Stimulated activated CD4-positive, alpha-beta T cell treated with anti-CD3 and anti-CD28 coated beads, Interleukin-4, amount 100 ng/mL, for 4 hours (primary cell): Measurements from ENCODE around the gene C18orf63.

Experiments used
- DNase-seq, 2 experiments: peaks; one replicate each; pipeline ENCODE4 v3.0.0-alpha.2; 2020

Gene C18orf63

DNA sequence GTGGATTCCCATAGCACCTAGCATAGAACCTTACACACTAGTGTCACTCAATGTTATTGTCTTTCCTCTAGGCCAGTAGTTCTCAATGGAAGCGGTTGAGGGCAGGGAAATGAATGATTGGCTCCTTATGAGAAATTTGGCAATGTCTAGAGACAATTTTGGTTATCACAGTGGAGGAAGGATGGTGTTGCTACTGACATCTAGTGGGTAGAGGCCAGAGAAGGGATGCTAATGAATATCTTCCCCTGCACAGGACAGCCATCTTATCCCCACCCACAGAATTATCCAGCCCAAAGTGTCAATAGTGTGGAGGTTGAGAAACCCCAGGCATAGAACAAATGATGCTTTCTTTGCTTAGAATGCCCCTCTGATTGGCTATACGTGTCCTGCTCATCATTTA is 15.8 kb downstream of the C18orf63 start:
- DNase-seq = no peak

DNA sequence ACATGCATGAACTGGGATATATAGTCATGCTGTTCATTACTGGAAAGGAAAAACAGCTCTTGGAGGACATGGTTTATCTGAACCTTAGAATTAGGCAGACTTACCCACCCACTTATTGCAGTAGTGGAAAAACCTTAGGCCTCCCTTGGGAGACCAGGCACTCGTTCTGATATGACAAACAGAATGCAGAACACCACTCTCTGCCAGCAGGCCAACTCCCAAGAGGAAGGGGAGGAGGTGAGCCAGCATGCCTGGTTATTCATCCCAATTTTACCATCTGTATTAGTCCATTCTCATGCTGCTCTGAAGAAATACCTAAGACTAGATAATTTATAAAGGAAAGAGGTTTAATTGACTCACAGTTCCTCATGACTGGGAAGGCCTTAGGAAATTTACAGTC is 17.5 kb downstream of the C18orf63 start:
- no peak for DNase-seq

DNA sequence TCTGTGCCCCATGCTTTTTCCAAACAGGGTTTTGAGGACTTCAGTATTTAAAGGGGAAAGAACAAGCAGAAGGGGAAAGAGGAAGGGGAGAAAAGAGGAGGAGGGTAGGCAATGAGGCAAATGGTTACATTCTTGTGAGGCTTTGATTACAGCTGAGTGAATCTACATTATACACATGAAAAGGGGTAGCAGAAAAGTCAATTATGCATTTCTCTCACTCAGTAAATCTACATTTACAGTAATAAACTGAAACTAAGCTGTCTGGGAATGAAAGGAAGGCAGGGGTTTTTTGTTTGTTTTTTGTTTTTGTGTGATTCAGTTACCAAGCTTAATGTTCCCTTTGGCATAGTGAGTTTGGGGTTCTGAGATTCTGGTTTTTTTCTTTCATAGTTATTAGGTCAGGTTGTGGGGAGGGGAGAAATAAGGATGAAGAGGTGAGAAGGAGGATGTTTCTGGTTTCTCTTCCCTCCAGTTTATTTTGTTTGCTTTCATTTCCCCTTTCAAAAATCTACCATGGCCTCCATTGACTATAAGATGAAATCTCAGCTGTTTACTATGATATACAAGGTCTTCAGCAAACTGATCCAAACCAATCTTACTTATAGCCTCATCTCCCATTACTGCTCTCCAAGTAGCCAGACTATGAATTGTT is 18.7 kb downstream of the C18orf63 start:
- no peak for DNase-seq

DNA sequence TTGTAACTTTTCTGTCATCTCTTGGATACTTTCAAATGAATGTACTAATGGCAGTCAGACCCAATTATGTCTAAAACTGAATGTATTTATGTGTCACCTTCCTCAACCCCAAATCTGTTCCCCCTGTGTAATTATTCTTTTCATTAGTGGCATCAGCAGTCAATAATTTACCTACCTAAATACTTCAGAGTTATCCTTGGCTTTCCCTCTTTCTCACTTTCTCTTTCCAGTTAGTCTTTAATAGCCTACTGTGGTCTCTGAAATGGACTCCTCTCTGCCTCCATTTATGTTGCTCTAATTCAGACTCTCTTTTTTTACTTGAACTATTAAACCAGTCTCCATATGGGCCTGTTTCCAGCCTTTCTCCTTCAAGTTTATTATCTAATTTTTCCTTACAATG is 21.0 kb downstream of the C18orf63 start:
- DNase-seq = no peak

DNA sequence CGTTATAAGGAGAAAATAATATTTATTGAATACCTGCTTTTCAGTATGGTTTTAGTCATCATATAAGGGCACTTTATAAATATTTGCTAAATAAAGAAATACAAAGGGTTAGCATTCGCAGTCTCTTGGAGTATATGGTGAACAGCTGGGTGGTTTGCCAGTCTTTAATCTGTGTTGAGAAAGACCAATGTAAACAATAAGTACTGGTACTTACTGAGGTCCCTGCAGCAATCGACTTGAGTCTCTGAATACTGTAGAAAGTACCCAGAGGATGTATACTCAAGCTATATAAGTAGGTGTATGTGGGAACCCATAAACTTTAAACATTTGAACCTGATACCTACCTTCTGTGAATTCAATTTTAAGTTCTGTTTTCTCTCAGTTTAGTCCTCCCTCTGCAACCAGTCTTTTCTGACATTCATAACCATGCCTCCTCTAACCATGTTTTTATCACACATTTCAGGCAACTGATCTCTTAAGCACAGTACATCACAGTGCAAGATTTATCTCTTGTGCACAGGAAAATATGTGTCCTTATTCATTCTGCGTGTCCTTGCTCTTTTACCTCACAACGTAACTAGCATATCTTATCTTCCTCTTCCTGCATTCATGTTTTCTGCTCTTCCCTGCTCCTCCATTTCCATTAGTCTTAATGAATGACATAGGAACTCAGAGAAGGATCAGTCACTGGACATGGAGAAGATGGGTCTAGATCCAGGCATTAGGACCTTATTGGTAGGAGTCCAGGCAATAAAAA is 21.7 kb downstream of the C18orf63 start:
- no peak for DNase-seq

DNA sequence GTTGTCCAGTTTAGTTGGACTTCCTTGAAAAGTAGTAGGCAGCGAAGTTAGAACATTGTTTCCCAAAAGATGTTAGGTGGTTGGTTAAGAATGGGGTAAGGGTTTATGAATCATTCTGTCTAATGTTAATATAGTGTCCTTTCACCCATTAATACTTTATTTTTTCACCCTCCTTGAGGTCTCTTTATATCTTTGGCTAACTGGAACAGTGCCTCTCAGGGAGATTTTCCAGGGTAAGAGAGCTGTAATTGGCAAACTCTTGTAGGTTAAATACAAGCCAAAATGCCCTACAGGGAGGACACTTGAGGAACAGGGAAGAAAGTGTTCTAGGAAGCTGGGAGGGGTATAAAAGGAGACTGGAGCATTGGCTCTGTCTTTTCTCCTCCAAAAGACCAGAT is 22.3 kb downstream of the C18orf63 start:
- DNase-seq = no peak

DNA sequence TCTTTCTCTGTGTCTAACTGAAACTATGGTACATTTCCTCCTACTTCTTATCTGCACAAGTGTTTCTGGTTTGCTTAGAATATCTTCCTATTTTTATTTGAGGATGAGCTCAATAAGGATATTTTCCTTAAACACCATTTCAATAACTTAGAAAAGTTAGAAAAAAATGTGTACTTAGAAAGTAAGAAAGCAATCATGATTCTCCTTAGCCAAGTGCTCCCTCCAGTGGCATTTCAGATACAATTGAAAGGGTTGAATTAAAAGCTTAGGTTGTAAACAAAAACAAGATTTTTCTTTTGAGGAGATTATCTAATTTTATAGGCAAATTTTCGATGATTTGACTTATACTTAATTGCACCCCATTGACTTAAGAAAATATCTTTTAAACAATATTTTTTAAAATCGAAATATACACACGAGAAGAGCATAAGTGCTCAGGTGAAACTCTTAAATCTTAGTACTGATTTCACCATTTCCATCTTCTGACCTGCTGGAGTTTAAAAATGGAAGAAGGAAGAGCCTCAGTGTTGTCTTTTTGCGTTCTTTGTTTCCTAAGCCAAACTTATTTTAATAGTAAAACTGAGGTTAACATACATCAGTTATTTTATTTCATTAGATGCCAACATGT is 26.9 kb downstream of the C18orf63 start:
- no peak for DNase-seq

DNA sequence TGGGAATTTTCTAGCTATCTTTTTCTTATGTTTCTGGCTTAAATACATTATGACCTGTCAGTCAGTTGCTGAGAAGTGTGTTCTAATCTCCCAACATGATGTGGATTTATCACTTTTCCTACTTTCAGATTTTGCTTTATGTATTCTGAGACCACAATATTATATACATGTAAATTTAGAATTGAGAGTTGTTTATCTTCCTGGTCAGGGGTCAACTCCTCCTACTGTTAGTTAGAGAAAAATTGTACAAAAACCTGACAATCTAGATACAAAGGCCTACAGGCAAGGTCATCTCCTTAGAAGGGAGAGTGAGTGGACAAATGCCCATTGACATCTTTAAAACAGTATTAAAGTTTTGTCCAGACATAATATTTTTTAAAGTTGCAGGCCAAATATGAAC is 30.6 kb downstream of the C18orf63 start:
- no peak for DNase-seq

DNA sequence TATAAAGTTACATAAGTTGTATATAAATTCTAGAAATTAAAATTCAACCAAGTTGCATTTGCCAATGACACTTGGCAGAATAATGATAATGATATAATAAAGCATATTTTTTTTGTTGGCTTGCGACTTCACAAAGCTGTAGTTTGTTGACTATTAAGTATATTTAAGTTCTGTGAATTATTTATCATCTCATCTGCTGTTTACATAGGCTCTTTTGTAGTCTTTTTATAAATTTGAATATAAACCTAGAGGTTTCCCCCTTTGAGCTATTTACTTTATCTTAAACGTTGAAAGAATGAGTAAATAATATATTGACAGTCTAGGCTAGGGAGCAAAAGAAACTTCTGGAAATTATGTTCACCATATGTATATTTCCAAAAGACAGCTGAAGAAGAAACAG is 32.9 kb downstream of the C18orf63 start:
- no peak for DNase-seq

DNA sequence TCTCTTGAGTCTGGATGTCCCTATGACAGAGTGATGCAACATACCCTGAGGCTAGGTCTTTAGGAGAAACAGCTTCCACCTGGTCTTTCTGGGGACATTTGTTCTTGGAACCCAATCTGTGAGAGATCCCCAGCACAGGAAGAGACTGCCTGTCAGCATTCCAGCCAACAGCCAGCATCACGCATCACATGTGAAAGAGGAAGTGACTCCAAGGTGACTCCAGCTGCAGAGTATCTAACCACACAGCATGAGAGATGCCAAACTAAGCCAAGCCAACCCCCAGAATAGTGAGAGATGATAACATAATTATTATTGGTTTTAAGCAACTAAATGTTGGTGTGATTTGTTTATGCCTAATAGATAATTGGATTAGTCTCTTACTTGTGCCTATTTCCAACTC is 35.7 kb downstream of the C18orf63 start:
- DNase-seq = no peak

DNA sequence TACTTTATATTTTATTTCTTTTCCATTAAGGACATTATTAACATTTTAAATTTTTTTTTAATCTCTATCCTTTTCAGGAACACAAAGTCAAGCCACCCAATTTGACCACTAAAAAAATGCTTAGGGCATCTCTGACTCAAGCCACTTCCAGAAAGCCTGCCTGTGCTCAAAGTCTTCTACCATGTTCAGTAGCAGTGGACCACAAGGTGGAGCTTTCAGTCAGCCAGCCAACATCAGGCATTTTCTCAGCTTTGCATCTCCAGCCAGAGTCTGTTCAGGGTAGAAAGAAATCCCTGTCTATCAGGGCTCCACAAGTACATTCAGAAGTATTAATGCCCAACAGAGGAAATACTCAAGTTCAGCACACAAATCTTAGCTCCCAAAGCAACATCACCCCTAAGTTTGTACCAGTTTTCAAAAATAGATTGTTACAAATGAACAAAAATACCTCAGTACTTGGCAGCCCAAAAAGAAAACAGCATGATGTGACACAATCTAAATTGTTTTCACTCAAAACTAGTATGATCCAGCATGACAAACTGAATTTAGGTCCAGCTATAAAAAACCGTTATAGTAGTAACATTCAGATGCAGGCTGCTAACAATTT is 37.6 kb downstream of the C18orf63 start:
- DNase-seq = peak; percentile 13 to 44

DNA sequence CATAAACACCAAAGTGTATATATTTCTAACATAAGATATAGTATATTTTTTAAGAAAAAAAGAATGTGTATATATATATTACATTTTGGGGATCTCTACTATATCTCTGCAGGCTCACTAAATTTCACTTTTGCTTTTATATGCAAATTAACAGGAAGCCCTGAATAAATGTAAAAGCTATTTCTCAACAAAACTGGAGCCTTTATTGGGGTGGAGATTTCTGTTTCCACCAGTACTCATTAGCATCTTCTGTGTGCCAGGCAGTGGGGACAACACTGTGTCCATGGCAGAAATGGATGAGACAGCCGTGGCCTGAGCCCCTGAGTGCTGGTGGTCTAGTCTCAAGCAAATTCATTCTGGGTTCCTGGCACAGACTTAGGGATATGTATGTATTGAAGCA is 41.3 kb downstream of the C18orf63 start:
- no peak for DNase-seq

DNA sequence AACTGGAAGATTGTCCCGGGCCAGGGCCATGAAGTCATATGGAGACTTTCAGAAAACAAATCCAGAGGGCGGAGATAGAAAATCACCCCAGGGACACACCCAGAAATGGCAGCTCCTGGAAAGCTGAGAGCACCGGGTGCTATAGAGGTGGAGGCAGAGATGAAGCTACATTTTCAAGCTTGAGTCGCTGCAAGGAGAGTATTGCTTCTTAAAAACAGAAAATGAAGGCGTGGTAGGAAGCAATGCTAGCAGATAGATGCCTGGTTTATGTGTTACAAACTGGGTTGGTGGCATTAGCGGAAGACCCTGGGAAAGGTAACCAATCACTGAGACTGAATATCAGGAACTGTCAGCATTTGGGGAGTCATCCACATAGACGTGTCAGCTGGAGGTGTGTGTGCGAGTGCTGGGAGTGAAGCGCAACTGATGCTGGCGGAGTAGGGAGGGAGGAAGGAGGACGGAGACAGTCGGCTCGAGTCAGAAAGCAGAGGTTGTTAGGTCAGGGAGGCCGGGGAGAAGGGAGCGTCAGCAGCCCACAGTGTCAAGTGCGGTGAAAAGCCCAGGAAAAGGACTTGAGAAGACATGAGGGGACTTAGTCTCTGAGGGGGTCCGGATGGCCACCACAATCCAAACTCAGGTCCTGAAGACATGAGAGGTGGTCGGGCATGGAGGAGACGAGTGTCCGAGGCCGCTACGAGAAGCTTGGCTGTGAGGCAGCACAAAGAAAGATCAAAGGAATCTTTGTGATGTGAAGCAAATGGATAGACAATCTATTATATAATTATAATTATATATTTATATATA is 45.4 kb downstream of the C18orf63 start:
- DNase-seq = no peak

DNA sequence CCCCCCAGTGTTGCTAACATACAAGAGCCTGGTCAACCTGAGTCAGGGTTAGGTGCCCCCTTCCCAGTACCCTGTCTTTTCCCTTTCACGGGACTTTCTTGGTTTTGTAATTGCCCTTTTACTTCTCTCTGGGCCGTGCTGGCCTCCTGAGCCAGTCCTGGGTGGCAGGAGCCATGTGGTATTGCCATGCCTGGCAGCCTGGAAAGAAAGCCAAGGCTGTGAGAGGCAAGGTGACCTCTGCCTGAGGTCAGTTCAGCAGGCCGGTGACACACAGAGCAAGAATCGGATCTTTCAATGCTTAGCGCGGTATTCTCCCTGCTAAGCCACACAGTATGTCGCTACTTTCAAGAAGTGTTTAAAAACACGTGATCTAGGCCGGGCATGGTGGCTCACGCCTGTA is 52.3 kb downstream of the C18orf63 start:
- DNase-seq = no peak

DNA sequence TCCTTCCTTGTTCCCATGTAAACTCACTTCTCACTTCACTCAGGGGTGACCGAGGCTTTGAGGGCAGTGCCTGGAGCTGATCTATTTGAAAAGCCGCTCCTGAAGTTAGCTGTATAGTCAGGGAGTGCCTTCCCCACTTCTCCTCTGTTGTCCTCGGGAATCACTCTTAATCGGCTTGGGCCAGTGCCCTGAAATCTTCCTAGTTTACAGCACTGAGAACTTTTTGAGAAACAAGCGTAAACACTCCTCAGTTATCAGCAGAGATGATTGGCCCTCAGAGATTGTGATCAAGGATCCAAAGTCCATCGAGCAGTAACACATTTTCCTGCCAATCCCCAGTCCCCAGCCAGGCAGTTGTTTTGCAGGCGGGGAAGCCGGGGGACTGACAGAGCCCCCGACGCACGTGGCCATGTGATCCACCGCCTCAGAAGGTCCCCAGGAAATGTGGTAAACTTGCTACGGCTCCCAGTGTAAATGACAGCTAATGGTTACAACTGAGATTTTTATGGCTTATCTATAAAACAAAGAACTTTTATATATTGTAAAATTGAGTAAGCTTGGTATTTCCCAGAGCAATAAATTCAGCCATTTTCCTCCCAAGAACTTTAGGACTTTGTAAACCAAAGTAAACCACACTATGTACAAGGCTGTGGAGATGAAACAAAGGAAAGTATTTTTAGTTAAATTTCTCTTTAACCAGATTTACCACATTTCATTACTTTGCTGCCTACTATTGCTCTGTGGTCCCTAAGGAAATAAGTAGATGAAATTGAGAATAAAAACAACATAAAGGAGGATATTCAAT is 53.5 kb downstream of the C18orf63 start:
- DNase-seq = no peak

DNA sequence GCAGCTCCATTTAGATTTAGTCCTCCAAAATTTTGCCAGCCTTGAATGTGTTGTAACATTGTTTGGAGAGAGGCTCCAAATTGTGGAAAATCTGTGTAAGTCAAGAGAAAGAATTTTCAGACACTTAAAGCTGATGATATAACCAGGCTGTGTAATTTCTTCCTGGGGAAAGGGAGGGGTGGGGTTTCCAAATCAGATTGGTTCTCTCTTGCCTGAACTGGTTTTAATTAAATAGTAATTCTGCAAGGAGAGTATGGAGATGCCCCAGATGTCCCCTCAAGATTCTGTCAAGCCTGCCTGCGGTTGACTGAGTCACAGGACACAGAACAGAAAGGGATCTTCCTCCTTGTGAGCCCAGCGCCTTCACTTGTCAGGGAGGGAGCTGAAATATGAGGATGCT is 54.5 kb downstream of the C18orf63 start:
- no peak for DNase-seq

DNA sequence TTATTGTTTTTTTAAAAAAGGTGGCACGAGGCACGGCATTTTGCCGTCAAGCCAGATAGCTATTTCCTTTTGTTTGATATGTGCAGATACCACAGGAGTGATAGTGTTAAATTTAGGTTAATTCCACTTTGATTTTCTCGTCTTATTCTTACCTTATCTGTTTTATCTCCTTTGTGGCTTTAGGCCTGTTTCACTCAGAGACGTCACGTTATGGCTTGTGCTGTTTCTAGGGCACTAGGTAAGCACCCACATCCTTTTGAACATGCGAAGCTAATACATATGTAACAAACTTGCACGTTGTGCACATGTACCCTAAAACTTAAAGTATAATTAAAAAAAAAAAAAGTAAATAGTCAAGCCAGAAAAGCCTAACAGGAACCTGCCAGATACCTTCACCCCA is 57.8 kb downstream of the C18orf63 start:
- peak in 1 of 2 experiments; percentile 40 for DNase-seq

DNA sequence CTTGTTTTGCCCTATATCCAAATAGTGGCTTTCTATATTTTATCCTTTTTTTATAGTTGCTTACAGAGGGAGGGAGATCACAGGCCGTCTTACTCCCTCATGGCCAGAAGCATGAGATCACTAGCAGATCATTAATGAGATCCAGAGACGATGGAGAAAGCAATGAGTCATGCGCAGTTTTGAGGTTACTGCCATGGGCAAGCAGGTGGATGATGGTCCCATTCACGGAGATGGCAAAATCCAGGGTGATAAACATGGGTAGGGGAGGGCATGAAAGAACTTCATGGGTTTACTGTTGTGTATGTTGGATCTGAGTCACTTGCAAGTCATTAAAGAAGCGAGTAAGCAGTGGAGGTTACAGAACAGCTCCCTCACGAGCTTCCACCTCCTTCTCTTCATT is 60.4 kb downstream of the C18orf63 start:
- no peak for DNase-seq

DNA sequence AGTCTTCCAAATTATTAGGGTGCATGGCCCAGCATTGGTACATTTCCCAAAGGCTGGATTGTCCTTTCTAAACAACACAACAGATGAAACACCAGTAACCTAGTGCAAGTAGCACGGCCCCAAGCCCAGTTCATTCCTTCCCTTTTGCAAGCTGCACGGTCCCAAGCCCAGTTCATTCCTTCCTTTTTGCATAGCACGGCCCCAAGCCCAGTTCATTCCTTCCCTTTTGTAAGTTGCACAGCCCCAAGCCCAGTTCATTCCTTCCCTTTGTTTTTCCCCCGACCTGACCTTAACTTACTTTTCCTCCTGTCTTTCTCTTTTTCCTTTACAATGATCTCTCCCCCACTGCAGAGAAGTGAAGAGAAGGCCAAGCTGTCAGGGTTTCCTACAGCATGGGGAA is 60.9 kb downstream of the C18orf63 start:
- DNase-seq = no peak

DNA sequence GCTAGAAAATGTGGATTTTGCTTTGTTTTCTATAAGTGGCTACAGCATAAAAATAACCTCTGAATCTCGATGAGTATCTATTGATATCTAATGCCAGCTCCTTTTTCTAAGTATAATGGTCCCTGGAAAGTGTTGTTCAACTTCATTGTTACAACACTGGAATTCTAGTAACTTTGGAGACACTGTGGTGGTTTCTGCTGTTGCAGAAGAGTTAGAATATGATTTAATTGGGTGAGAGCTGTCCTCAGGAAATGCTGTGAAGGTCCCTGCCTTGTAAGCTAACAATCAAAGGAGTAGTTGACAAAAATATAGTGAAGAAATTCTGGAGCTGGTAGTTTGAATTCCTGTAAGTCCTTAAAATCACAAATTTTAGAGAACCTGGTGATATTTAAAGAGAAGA is 62.1 kb downstream of the C18orf63 start:
- no peak for DNase-seq

DNA sequence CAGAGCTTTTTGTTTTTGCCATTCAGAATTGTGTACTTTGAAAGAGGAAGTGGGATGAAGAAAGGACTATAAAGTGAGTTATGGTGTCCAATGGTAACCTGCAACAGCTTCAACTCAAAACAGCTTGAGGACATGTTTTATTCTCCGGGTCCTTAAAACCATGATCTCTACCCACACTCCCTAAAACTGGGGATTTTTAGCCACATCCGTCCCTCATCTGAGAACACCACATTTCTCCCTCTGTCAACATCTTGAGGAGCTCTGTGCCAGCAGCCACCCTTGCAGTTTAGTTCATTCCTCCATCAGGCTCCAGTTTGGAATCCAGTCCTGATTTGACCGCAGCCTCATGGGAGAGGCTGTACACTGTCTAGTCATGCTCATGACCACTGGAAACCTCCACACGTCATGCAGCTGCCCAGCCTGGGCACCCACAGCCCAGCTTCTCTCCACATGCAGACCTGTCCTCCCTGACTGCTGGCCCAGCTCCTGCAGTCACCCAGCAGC is 62.6 kb downstream of the C18orf63 start:
- DNase-seq = no peak

DNA sequence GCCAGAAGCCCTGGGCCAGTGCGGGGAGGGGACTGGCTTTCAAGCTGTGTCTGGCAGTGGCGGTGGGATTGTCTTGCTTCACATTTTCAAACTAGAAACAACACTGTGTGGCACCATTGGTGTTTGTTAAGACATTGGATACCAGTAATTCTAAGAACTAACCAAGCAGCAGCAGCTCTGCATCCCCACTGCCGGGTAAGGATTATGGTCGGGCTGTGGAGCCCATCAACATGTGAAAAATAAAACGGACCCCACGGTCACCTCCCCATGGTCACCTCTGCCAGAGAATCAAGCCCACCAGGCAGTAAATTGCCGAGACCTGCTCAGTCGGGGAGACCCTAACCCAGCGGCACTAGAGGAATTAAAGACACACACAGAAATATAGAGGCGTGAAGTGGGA is 65.3 kb downstream of the C18orf63 start:
- DNase-seq = no peak
